H1 (cell line): Measurements from ENCODE around the gene DCXR. TPM values are rescaled to one million over a fixed set of nuclear protein-coding genes. Genes with fewer than 3 reads are reported as not detected.

Source experiments
- HDAC2 ChIP-seq, 2 experiments: fragments of 300-600 bp in 1 of 2; sonication (generic) in 1 of 2; IDR thresholded peaks; 2 replicates each; pipeline ENCODE4 v1.6.1; 2011 to 2012; ENCODE audit warnings: low read depth in 2 of 2, low read length in 2 of 2, mild to moderate bottlenecking in 2 of 2, moderate library complexity in 2 of 2, borderline replicate concordance in 1 of 2, inconsistent platforms in 1 of 2
- HDAC6 ChIP-seq: IDR thresholded peaks from one replicate; pipeline ENCODE4 v1.7.1; 2012; ENCODE audit warnings: low read depth, mild to moderate bottlenecking, inconsistent platforms, low read length, moderate library complexity
- JUN ChIP-seq: IDR thresholded peaks from 2 replicates; pipeline ENCODE4 v1.6.1; 2011; ENCODE audit warnings: low read depth, mild to moderate bottlenecking, improper control_type of control experiment, low read length
- JUND ChIP-seq: IDR thresholded peaks from 2 replicates; pipeline ENCODE4 v1.6.1; 2011; ENCODE audit warnings: mild to moderate bottlenecking, improper control_type of control experiment, low read length
- KDM1A ChIP-seq: fragments of 200-600, 300-600 bp; sonication (generic); IDR thresholded peaks from 2 replicates; pipeline ENCODE4 v1.7.1; 2016; ENCODE audit warnings: mild to moderate bottlenecking, low read length, borderline replicate concordance
- KDM4A ChIP-seq: IDR thresholded peaks from one replicate; pipeline ENCODE4 v1.7.1; 2012; ENCODE audit warnings: low read depth, mild to moderate bottlenecking, moderate library complexity, low read length, inconsistent platforms; ENCODE audit not compliant: severe bottlenecking
- MAFK ChIP-seq: IDR thresholded peaks from 2 replicates; pipeline ENCODE4 v1.6.1; 2012; ENCODE audit warnings: low read depth, mild to moderate bottlenecking, improper control_type of control experiment, low read length
- polyA plus RNA-seq, 7 experiments: library from polyadenylated mRNA; depleted of rRNA in 3 of 7; stranded (reverse) in 5 of 7; unstranded in 2 of 7; fragments of >200 nt in 5 of 7; fragments of 200-250 nt in 2 of 7; gene quantifications; 1 replicate in 5 of 7; 2 replicates in 1 of 7; 4 replicates in 1 of 7; pipeline versions ENCODE4 v1.2.1 to v1.2.3, GENCODE V29; 2011 to 2013; ENCODE audit warnings: missing spikeins in 2 of 7, mixed read lengths in 2 of 7
- total RNA-seq: library from RNA; stranded (reverse); fragmentation: NEBNext Ultra II Directional; extraction: Animal tissue kit (Norgen Biotek cat#: 25700); gene quantifications from 2 replicates; pipeline ENCODE4 v1.2.1, GENCODE V29; 2021

DCXR gene
- total and polyA plus RNA-seq, 2 of the 8 experiments (the other 6 are each of a cell fraction or from before 2014, with no cell fraction given), result 96.3 to 212 TPM

DNA sequence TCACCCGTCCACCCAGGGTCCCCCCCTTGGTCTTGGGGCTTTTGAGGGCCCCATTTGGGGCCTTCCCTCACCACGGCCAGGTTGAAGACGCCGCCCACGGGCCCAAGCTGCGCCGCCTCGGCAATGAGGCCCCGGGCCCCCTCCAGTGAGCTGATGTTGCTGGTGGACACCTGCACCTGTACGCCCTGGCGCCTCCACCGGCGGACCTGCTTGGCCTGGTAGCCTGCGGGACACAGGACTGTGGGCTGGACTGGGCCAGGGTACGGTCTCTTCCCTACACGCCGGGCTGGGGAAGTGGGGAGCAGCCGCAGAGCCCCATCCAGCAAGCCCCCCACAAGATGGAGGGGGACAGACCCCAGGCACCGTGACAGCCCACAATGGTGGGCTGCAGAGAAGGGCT lies 45.0 kb upstream of the DCXR start (continued):
- TF ChIP-seq HDAC6 (no peak), MAFK (no peak), JUND (no peak), KDM4A (no peak), KDM1A (no peak), HDAC2 (IDR thresholded peaks at IDR 0.05; ENCODE audit: borderline replicate concordance in 1 of 2, low read depth in 2 of 2, low read length in 2 of 2) (no peak), JUN (no peak)
- TF ChIP-seq, all 59 proteins: peak for 0
